COLO668 (cell line): ENCODE data around the gene TBC1D3.
"Not testable (repeated sequence)": the region's sequence is repeated elsewhere in the genome, so short reads cannot be mapped to it uniquely, and the experiment has no call there.

Experiments used
- DNase-seq: peaks from one replicate; lab custom pipeline; 2025; ENCODE audit not compliant: unreplicated experiment; lab: John Stamatoyannopoulos, UW

Gene TBC1D3

DNA sequence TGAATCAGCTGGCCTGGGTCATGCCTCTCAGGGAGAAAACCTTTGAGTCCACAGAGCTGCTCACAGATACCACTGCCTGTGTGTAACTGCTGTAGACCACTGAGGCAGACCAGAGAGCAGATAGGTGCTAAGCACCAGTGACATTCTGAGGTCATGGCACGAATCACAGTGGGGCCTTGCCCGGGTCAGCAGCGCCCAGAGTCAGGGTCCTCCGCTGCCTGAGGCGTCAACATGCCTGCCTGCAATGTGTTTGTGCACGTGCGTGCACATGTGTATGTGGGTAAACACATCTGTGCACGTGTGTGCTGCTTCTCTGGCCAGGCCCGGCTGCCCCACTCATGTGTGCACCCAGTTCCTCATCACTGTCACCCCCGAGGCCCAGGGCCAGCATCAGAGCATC, at the start of gene TBC1D3:
TSS of gene TBC1D3 (minus strand) at position 101 of the 400 bp plus-strand sequence. CDS start 1,526 bp downstream, outside the sequence.
- DNase-seq: not testable (repeated sequence)

DNA sequence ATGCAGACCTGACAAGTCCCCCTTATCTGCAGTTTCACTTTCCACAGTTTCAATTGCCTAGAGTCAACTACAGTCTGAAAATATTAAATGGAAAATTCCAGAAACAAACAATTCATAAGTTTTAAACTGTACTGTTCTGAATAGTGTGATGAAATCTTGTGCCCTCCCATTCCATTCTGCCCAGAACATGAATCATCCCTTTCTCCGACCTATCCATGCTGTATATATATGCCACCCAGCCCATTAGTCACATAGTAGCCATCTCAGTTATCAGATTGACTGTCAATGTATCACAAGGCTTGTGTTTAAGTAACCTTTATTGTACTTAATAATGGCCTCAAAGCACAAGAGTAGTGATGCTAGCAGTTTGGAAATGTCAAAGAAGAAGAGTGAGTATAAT, 40.4 kb upstream of the TBC1D3 start:
- DNase-seq: not testable (repeated sequence)

DNA sequence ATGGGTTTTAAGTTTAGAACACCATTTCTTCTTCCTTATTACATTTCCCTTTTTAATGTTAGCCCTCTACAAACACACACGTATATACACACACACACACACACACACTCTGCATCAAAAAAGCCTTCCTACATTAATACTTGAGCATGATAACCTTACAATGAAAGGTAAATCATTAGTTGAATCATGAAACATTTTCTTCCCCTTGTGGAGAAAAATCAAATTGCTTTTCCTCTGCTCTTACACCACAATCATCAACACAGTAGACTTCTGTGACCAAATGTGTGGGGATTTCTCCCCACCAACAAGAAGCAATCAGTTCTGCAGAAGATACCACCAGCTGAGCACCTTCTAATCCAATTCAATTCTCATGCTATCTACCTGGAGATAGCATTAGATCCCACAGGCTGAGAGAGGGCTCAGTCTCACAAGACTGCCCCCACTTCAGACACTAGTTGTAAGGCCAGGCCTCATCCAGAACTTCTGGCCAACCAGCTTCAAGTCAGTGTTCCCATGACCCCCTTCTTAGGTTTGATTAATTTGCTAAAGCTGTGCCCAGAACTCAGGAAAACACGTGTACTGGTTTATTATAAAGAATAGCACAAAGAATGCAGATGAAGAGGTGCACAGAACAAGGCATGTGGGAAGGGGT, 33.6 kb upstream of the TBC1D3 start:
- DNase-seq: not testable (repeated sequence)

DNA sequence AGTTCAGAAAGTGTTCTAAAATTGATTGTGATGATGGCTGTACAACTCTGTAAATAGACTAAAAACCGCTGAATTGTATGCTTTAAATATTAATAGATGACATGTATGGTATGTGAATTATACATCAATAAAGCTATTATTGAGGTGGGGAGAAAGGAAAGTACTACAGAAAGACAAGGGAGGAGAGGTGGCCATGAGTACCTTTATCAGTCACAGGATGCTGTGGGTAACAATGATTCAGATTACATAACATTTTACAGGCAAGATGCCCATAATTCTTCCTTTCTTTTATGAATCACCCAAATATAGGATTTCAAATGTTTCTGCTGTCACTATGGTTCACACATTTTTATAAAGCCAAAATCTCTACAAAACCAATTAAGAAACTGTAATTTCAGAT, 28.5 kb upstream of the TBC1D3 start:
- not testable (repeated sequence) for DNase-seq

DNA sequence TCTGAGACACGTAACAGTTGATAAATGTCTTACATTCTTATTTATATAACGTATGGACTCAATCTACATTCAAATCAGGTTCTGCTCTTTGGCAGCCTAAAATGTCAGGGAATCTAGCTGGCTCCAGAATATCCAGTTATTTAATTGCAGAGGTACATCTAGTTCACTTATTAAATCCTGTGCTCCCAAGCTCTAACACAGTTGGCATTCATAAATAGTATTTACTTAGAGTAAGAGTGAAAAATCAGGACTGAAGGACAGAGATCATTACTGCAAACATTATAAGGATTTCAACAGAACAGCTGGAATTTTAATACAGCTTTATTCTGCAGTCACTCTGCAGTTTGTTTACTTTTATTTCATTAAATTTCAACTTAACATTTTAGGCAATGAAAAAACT, 7.9 kb upstream of the TBC1D3 start:
- not testable (repeated sequence) for DNase-seq

DNA sequence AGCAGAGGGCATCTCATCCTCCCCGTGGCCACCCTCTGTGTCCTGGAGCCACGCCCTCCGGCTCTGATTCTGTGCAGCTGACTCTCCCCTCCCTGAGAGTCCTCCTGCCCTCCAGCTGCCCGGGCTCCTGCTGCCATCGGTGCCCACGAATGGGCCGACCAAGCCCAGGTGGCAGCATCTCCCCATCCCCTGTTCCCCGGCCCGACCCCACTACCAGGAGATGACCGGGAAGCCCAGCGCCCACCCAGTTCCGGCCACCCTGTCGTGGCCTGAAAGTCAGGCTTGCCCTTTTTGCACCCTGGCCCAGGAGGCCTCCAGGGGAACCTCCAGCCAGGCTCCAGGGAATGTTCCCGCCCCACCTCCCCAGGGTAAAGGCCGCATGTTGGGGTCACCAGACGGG, 57.5 kb downstream of the TBC1D3 start:
- not testable (repeated sequence) for DNase-seq
